ENCODE results near the gene MMEL1. TPM values are rescaled to one million over a fixed set of nuclear protein-coding genes. Genes with fewer than 3 reads are reported as not detected.

Gene MMEL1
- total and polyA plus RNA-seq, 2 donors (not counting 3 experiments of a cell fraction or from before 2014, with no cell fraction given): 1.1 to 1.2 TPM

DNA sequence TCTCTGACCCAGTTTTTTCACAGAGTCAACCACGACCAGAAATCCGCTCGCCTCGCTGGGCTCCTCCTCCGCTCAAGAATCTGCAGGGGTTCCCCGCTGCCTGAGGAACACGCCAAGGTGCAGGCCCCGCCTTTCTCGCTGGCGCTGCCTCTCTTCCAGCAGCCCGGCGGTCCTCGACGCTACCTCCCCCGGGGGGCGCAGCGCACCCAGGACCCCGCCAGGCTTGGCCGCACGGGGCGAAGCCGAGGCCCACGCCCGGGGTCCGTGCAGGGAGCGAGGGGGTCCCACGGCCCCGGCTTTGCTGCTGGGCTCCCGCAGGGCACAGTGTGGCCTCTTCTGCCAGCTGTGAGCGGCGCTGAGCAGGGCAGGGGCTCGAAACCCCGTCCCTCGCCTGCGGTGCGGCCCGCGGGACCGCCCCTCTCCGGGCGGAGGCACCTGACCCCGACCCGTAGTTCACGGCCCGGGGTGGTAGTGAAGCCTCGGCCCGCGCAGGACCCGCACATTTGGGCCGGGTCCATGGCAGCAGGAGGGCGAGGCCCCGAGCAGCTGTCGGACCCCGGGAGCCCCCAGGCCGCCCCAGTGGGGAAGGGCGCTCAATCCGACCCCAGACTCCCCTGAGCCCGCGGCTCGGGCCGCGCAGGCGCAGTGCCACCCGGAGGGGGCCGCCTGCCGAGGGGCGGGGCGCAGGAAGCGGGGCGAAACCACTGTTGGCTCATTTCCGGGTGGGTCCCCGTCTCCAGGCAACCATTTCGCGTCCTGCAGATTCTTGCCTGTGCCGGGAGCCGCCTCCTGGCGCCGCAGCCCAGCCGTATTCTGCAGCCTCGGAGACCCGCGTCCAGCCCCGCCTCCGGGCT is 10.0 kb upstream of the MMEL1 start:
- FAIRE-seq: peak; percentile 93
- Histone ChIP-seq H3K4me3 (replicated peaks in 1 of 3; ENCODE audit: insufficient read depth in 1 of 3, low read depth in 1 of 3, low read length in 3 of 3) (peak overlapping the region; percentile 55 to 87 (median 60)), H3K4me2 (ENCODE audit: insufficient read depth, low read length) (peak overlapping the region; percentile 87), H2AFZ (ENCODE audit: low read depth, low read length) (peak overlapping the region; percentile 99), H3K79me2 (ENCODE audit: control insufficient read depth, insufficient read depth, low read length) (no peaks in the 10 kb centered on the region), H3K4me1 (ENCODE audit: control insufficient read depth, extremely low read depth, insufficient read depth, low read length) (peaks cover 8% of the 10 kb centered on the region), H3K27ac (ENCODE audit: insufficient read depth, low read depth, low read length) (peak overlapping the region; percentile 79), H3K36me3 (ENCODE audit: control insufficient read depth in 2 of 2, extremely low read depth in 1 of 2, insufficient read depth in 2 of 2, low read length in 2 of 2) (no peaks in the 10 kb centered on the region), H3K9me1 (replicated peaks; ENCODE audit: control insufficient read depth, extremely low read depth, insufficient read depth, low read length) (no peaks in the 10 kb centered on the region), H4K20me1 (replicated peaks; ENCODE audit: control insufficient read depth, extremely low read depth, insufficient read depth, low read length) (no peaks in the 10 kb centered on the region), H3K27me3 (ENCODE audit: control insufficient read depth in 2 of 2, insufficient read depth in 2 of 2, low read length in 2 of 2) (no peaks in the 10 kb centered on the region), H3K9me3 (replicated peaks; ENCODE audit: control insufficient read depth, insufficient read depth, low read length) (no peaks in the 10 kb centered on the region), H3K9ac (replicated peaks; ENCODE audit: extremely low read depth, insufficient read depth, low read length) (peak overlapping the region; percentile 86)
- DNase-seq (ENCODE audit: low read depth, low spot score): peak; percentile 89
- ChIA-PET POLR2A (no interaction called here), CTCF (no interaction called here)
- dilution Hi-C loops (cut with MboI; ENCODE audit: extremely low pct_ligation_motif_present, low sequenced_read_pairs) (no loop called here), intact Hi-C loops (cut with micrococcal nuclease) (loop anchor here (1.0 to 10.0 kb wide), 7 partner anchors 56 to 772 kb away; partner anchors contain the start of genes PANK4, PRXL2B and TNFRSF14)
- TF ChIP-seq POLR2AphosphoS5 (IDR thresholded peaks at IDR 0.05; ENCODE audit: insufficient read depth, low read depth, low read length) (peak; percentile 73), FOS (IDR thresholded peaks at IDR 0.05; ENCODE audit: borderline replicate concordance, insufficient read depth, low read length) (peak; percentile 4), POLR2A (IDR thresholded peaks at IDR 0.05; ENCODE audit: low read depth, low read length) (peak; percentile 68), GATA2 (IDR thresholded peaks at IDR 0.05; ENCODE audit: insufficient read depth, insufficient read length, low read depth, low read length) (no peak), MYC (IDR thresholded peaks at IDR 0.05; ENCODE audit: low read depth, low read length) (no peak), EZH2 (IDR thresholded peaks at IDR 0.05; ENCODE audit: borderline replicate concordance, low read depth, low read length, severe bottlenecking) (no peak), JUN (IDR thresholded peaks at IDR 0.05; ENCODE audit: borderline replicate concordance, insufficient read depth, insufficient read length, low read depth) (no peak), CTCF (IDR thresholded peaks at IDR 0.05; ENCODE audit: extremely low read depth in 1 of 2, insufficient read depth in 1 of 2, low read depth in 1 of 2, low read length in 2 of 2) (peak in 1 of 2 donors; percentile 21)
- TF ChIP-seq, protein P1, sequence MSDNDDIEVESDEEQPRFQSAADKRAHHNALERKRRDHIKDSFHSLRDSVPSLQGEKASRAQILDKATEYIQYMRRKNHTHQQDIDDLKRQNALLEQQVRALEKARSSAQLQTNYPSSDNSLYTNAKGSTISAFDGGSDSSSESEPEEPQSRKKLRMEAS (IDR thresholded peaks at IDR 0.05; ENCODE audit: insufficient read depth, insufficient read length): peak; percentile 9
- BruUV-seq (replicated peaks): no TSS peak

Measured in endothelial cell of umbilical vein (primary cell).